ENCODE measurements around the gene PTPRD. TPM values are rescaled to one million over a fixed set of nuclear protein-coding genes. Genes with fewer than 3 reads are reported as not detected.

The PTPRD gene
- total RNA-seq, 4 donors from 2014 or later = 85.8 to 169 (median 135) TPM

DNA sequence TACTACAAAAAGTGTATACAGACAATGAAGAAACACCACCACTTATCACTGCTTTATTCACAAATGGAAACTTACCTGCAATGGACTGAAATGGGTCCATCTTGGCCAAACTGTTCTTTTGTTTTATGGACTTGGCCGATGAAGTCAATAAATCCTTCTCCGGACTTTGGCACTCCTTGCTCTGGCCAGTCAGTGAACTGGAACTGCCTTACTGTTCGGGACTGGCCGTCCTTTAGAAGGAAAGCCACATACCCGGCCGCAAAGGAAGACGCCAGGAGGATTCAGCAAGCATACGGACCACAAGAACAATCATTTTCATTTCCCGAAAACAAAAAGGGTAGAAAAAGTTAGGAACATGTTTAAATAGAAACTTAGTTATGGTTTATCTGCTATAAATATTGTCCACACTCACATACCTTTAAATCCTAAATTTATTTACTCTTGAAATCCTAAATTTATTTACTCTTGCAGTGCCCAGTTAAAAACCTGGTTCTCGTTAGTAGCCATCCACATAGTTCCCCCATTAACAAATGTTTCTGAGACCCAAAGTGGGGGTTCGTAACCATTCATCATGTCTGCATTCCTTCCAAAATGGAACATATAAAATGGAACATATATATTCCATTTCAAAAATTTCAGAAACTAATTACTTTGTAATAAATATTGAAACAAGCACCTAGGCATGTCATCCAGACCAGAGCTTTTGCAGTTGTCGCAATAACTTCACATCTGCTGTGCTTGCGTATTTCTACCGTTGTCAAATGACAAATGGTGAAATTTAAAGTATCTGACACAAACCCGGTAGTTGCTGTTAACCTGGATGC lies 2281.1 kb downstream of the PTPRD start:
- TF ChIP-seq CTCF (IDR thresholded peaks at IDR 0.05) = no peak
- TF ChIP-seq POLR2A (IDR thresholded peaks at IDR 0.05) = no peak
- H3K36me3 ChIP-seq = no peaks in the 10 kb centered on the region
- H3K9me3 ChIP-seq = no peaks in the 10 kb centered on the region
- H3K4me3 ChIP-seq = no peak overlapping the region
- no peak for DNase-seq
- no peak overlapping the region for H3K27ac ChIP-seq
- H3K27me3 ChIP-seq = no peaks in the 10 kb centered on the region
- H3K4me1 ChIP-seq = no peaks in the 10 kb centered on the region

GRCh38 chr9:8329561-8330283 lies 2283.1 kb downstream of the PTPRD start:
- Histone ChIP-seq H3K36me3 (no peaks in the 10 kb centered on the region), H3K9me3 (no peaks in the 10 kb centered on the region), H3K27ac (no peak overlapping the region), H3K27me3 (no peaks in the 10 kb centered on the region), H3K4me1 (no peaks in the 10 kb centered on the region), H3K4me3 (no peak overlapping the region)
- TF ChIP-seq CTCF (IDR thresholded peaks at IDR 0.05) (no peak), POLR2A (IDR thresholded peaks at IDR 0.05) (no peak)
- DNase-seq = peak in 1 of 3 donors; percentile 13

GRCh38 chr9:8315211-8315610 lies 2297.6 kb downstream of the PTPRD start:
- TF ChIP-seq CTCF (IDR thresholded peaks at IDR 0.05) (no peak), POLR2A (IDR thresholded peaks at IDR 0.05) (no peak)

DNA sequence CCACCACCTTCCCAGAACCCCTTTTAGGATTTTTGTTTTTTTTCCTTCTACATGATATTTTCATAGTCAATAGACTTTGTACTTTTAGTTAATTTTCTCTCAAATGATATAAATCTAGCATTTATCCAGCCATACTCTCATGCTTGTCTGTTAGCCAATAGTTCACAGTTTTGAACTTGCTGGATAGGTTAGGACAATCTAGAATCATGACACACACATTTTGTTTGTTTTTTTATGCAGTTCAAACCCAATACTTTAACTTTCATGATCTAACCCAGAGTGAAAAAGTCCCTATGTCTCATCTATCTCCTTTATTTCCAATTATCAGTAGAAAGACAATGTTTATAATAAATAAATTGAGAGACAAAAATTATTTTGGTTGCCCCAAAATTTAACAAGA lies 2303.5 kb downstream of the PTPRD start:
- no peak overlapping the region for H3K4me3 ChIP-seq
- no peak overlapping the region for H3K27ac ChIP-seq
- peaks cover 0 to 3% (median 0%) of the 10 kb centered on the region in 4 donors for H3K9me3 ChIP-seq
- no peak for DNase-seq
- H3K4me1 ChIP-seq = no peaks in the 10 kb centered on the region
- no peak for TF ChIP-seq CTCF (IDR thresholded peaks at IDR 0.05)
- no peak for TF ChIP-seq POLR2A (IDR thresholded peaks at IDR 0.05)
- H3K27me3 ChIP-seq = no peaks in the 10 kb centered on the region
- no peaks in the 10 kb centered on the region for H3K36me3 ChIP-seq

More at GRCh38 chr9:8315211-8315610, 2297.6 kb downstream of the PTPRD start:
- no peaks in the 10 kb centered on the region for H3K27me3 ChIP-seq
- no peak overlapping the region for H3K4me3 ChIP-seq
- H3K9me3 ChIP-seq = peaks cover 0 to 3% (median 0%) of the 10 kb centered on the region in 4 donors
- H3K27ac ChIP-seq = no peak overlapping the region
- no peaks in the 10 kb centered on the region for H3K36me3 ChIP-seq
- H3K4me1 ChIP-seq = no peaks in the 10 kb centered on the region
- no peak for DNase-seq

DNA sequence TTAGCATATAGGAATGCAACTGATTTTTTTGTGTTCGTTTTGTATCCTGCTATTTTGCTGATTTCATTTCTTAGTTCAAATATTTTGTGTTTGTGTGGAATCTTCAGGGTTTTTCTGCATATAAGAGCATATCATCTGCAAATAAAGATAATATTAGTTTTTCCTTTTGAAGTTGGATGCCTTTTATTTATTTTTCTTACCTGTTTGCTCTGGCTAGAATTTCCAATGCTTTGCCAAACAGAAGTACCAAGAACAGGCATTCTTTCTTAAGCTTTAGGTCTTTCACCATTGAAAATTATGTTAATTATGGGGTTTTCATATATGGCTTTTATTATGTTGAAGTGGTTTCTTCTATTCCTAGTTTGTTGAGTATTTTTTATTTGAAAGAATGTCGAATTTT lies 2308.1 kb downstream of the PTPRD start:
- no peaks in the 10 kb centered on the region for H3K9me3 ChIP-seq
- TF ChIP-seq POLR2A (IDR thresholded peaks at IDR 0.05) = no peak
- TF ChIP-seq CTCF (IDR thresholded peaks at IDR 0.05) = no peak
- no peak overlapping the region for H3K27ac ChIP-seq
- H3K27me3 ChIP-seq = no peaks in the 10 kb centered on the region
- DNase-seq = no peak
- H3K4me3 ChIP-seq = no peak overlapping the region
- H3K4me1 ChIP-seq = no peaks in the 10 kb centered on the region
- no peaks in the 10 kb centered on the region for H3K36me3 ChIP-seq

Data from Peyer's patch (tissue), 4 donors.